ENCODE data around the gene YJU2. TPM values are rescaled to one million over a fixed set of nuclear protein-coding genes. Genes with fewer than 3 reads are reported as not detected.

YJU2 gene
- polyA plus RNA-seq, 2 of the 4 experiments (the other 2 are of a cell fraction), result 12.3 to 14.9 TPM

- no peak for FAIRE-seq
- POLR2A ChIA-PET, result interaction anchor here (1.1 kb wide), 1 partner anchor 12 kb away, joined by 3 read pairs; the partner anchor contains the start of gene YJU2
Measured at GRCh38 chr19:4234142-4234861, 12.6 kb upstream of the YJU2 start.

More at GRCh38 chr19:4234142-4234861, 12.6 kb upstream of the YJU2 start:
- H3K4me1 ChIP-seq, result peaks cover 4% of the 10 kb centered on the region
- 58% methylated on average over 21 of the region's 21 CpGs for WGBS (ENCODE audit: missing lambda C conversion rate)
- DNase-seq (ENCODE audit: low read depth in 1 of 2, low spot score in 1 of 2) (no peak), ATAC-seq (no peak)
- no peak overlapping the region for H3K4me3 ChIP-seq
- no peak for TF ChIP-seq CHD2 (IDR thresholded peaks at IDR 0.05; ENCODE audit: low read length, partially characterized antibody)
- no peak for TF ChIP-seq ATOH8 (CRISPR knock-in tag; IDR thresholded peaks at IDR 0.05; ENCODE audit: low read depth)
- TF ChIP-seq USF2 (IDR thresholded peaks at IDR 0.05), result no peak
- TF ChIP-seq E2F6 (IDR thresholded peaks at IDR 0.05; ENCODE audit: borderline replicate concordance, low read depth), result no peak
- TF ChIP-seq PBX3 (IDR thresholded peaks at IDR 0.05), result no peak
- no peak for TF ChIP-seq KDM5A (IDR thresholded peaks at IDR 0.05)
- no peak for TF ChIP-seq CTCF (IDR thresholded peaks at IDR 0.05)
- TF ChIP-seq ZSCAN20 (CRISPR knock-in tag; IDR thresholded peaks at IDR 0.05), result no peak
- no peak for TF ChIP-seq RNF2 (IDR thresholded peaks at IDR 0.05; ENCODE audit: borderline replicate concordance, low read depth)
- no peak for TF ChIP-seq NR3C1 (IDR thresholded peaks at IDR 0.05)
- TF ChIP-seq HMGXB4 (CRISPR knock-in tag; IDR thresholded peaks at IDR 0.05; ENCODE audit: borderline replicate concordance), result no peak
- TF ChIP-seq NPAS2 (CRISPR knock-in tag; IDR thresholded peaks at IDR 0.05; ENCODE audit: borderline replicate concordance), result no peak
- no peak for TF ChIP-seq HEYL (CRISPR knock-in tag; IDR thresholded peaks at IDR 0.05)
- H3K27ac ChIP-seq, result no peak overlapping the region
- H3K9me3 ChIP-seq, result no peaks in the 10 kb centered on the region
- no peak overlapping the region for H3K4me2 ChIP-seq
- CTCF ChIA-PET, result interaction anchor here (0.6 to 3.9 kb wide), 11 partner anchors 9 to 155 kb away, joined by 3 to 35 read pairs (median 6); partner anchors contain the start of gene YJU2
